HEK293 (cell line): ENCODE results near the gene CEP57L1.

Source experiments
- CTCF ChIA-PET: fragments of 350-600 bp; formaldehyde crosslinking; extraction: SDS; loops from one replicate; lab custom pipeline; 2021; ENCODE audit warnings: antibody characterized with exemption; lab: Yijun Ruan, JAX
- POLR2A ChIA-PET: fragments of 300-600 bp; formaldehyde crosslinking; extraction: SDS; loops from one replicate; lab custom pipeline; 2020; ENCODE audit warnings: antibody characterized with exemption, inconsistent platforms; lab: Yijun Ruan, JAX
- H3K27ac ChIP-seq: fragments of 200-500 bp; sonication (Bioruptor generic); 2 replicates; pipeline ENCODE4 v1.5.1; 2014; ENCODE audit warnings: low read depth, low read length, control low read depth, inconsistent platforms; ENCODE audit errors: extremely low read depth
- H3K36me3 ChIP-seq, 2 experiments: fragments of 200-500 bp in 1 of 2; sonication (Bioruptor generic) in 1 of 2; 1 replicate in 1 of 2; 2 replicates in 1 of 2; pipeline ENCODE4 v1.5.1; 2014 to 2017; ENCODE audit warnings: inconsistent platforms in 2 of 2, low read length in 2 of 2; ENCODE audit not compliant: control insufficient read depth in 2 of 2, insufficient read depth in 1 of 2
- H3K4me1 ChIP-seq: fragments of 200-500 bp; sonication (Bioruptor generic); 2 replicates; pipeline ENCODE4 v1.5.1; 2014; ENCODE audit warnings: mild to moderate bottlenecking, low read length, inconsistent platforms; ENCODE audit not compliant: control insufficient read depth, insufficient read depth
- H3K4me3 ChIP-seq: 2 replicates; pipeline ENCODE4 v1.5.1; 2011; ENCODE audit warnings: low read depth, mild to moderate bottlenecking, control low read depth, low read length, moderate library complexity
- H3K9me3 ChIP-seq: fragments of 200-500 bp; sonication (Bioruptor generic); 2 replicates; pipeline ENCODE4 v1.5.1; 2014; ENCODE audit warnings: low read depth, low read length, inconsistent platforms; ENCODE audit not compliant: control insufficient read depth, insufficient read depth
- ELK4 ChIP-seq: IDR thresholded peaks from 2 replicates; pipeline ENCODE4 v1.6.1; 2011; ENCODE audit warnings: mild to moderate bottlenecking, low read depth, low read length, borderline replicate concordance
- GLI4 ChIP-seq: fragments of 450-650 bp; formaldehyde crosslinking; IDR thresholded peaks from 2 replicates; pipeline ENCODE4 v1.5.1; 2016; ENCODE audit warnings: missing biosample characterization, missing genetic modification characterization
- KLF7 ChIP-seq: fragments of 450-650 bp; formaldehyde crosslinking; IDR thresholded peaks from 2 replicates; pipeline ENCODE4 v1.5.1; 2016; ENCODE audit warnings: missing biosample characterization, missing genetic modification characterization, borderline replicate concordance
- KLF8 ChIP-seq: fragments of 450-650 bp; formaldehyde crosslinking; IDR thresholded peaks from 2 replicates; pipeline ENCODE4 v1.5.1; 2016; ENCODE audit warnings: missing biosample characterization, missing genetic modification characterization
- PRDM6 ChIP-seq: fragments of 450-650 bp; formaldehyde crosslinking; IDR thresholded peaks from 2 replicates; pipeline ENCODE4 v1.5.1; 2017; ENCODE audit warnings: missing biosample characterization, missing genetic modification characterization
- SCRT1 ChIP-seq: fragments of 450-650 bp; formaldehyde crosslinking; IDR thresholded peaks from 2 replicates; pipeline ENCODE4 v1.5.1; 2016; ENCODE audit warnings: missing biosample characterization, missing genetic modification characterization, borderline replicate concordance
- TRIM28 ChIP-seq: IDR thresholded peaks from 2 replicates; pipeline ENCODE4 v1.6.1; 2011; ENCODE audit warnings: low read length, control low read depth, borderline replicate concordance
- ZBTB48 ChIP-seq: fragments of 450-650 bp; formaldehyde crosslinking; IDR thresholded peaks from 2 replicates; pipeline ENCODE4 v1.5.1; 2016; ENCODE audit warnings: missing biosample characterization, missing genetic modification characterization
- ZBTB6 ChIP-seq: fragments of 450-650 bp; formaldehyde crosslinking; IDR thresholded peaks from 2 replicates; pipeline ENCODE4 v1.5.1; 2017; ENCODE audit warnings: missing biosample characterization, missing genetic modification characterization
- ZNF211 ChIP-seq: fragments of 450-650 bp; formaldehyde crosslinking; IDR thresholded peaks from 2 replicates; pipeline ENCODE4 v1.5.1; 2016; ENCODE audit warnings: low read depth, missing biosample characterization, missing genetic modification characterization
- ZNF23 ChIP-seq: fragments of 450-650 bp; formaldehyde crosslinking; IDR thresholded peaks from 2 replicates; pipeline ENCODE4 v1.5.1; 2016; ENCODE audit warnings: missing biosample characterization, missing genetic modification characterization, borderline replicate concordance
- ZNF266 ChIP-seq: fragments of 450-650 bp; formaldehyde crosslinking; IDR thresholded peaks from 2 replicates; pipeline ENCODE4 v1.5.1; 2016; ENCODE audit warnings: missing biosample characterization, missing genetic modification characterization, low read depth
- ZNF280C ChIP-seq: fragments of 450-650 bp; formaldehyde crosslinking; IDR thresholded peaks from 2 replicates; pipeline ENCODE4 v1.5.1; 2016; ENCODE audit warnings: missing biosample characterization, missing genetic modification characterization
- ZNF324 ChIP-seq: fragments of 450-650 bp; formaldehyde crosslinking; IDR thresholded peaks from 2 replicates; pipeline ENCODE4 v1.5.1; 2016; ENCODE audit warnings: missing biosample characterization, missing genetic modification characterization
- ZNF391 ChIP-seq: fragments of 450-650 bp; formaldehyde crosslinking; IDR thresholded peaks from 2 replicates; pipeline ENCODE4 v1.5.1; 2016; ENCODE audit warnings: low read depth, missing biosample characterization, missing genetic modification characterization, borderline replicate concordance
- ZNF433 ChIP-seq: fragments of 450-650 bp; formaldehyde crosslinking; IDR thresholded peaks from 2 replicates; pipeline ENCODE4 v1.5.1; 2016; ENCODE audit warnings: missing biosample characterization, missing genetic modification characterization, low read depth
- ZNF530 ChIP-seq: fragments of 450-650 bp; formaldehyde crosslinking; IDR thresholded peaks from 2 replicates; pipeline ENCODE4 v1.5.1; 2016; ENCODE audit warnings: low read depth, missing biosample characterization, missing genetic modification characterization
- ZNF560 ChIP-seq: fragments of 450-650 bp; formaldehyde crosslinking; IDR thresholded peaks from 2 replicates; pipeline ENCODE4 v1.5.1; 2017; ENCODE audit warnings: missing biosample characterization, missing genetic modification characterization, borderline replicate concordance
- ZNF596 ChIP-seq: fragments of 450-650 bp; IDR thresholded peaks from 2 replicates; pipeline ENCODE4 v1.5.0; 2018; ENCODE audit warnings: missing biosample characterization, mild to moderate bottlenecking, missing genetic modification characterization, moderate library complexity
- ZNF670 ChIP-seq: fragments of 450-650 bp; formaldehyde crosslinking; IDR thresholded peaks from 2 replicates; pipeline ENCODE4 v1.5.1; 2016; ENCODE audit warnings: missing biosample characterization, missing genetic modification characterization, low read depth
- ZNF707 ChIP-seq: fragments of 450-650 bp; formaldehyde crosslinking; IDR thresholded peaks from 2 replicates; pipeline ENCODE4 v1.5.1; 2016; ENCODE audit warnings: missing biosample characterization, missing genetic modification characterization
- ZNF792 ChIP-seq: fragments of 450-650 bp; formaldehyde crosslinking; IDR thresholded peaks from 2 replicates; pipeline ENCODE4 v1.5.1; 2016; ENCODE audit warnings: missing biosample characterization, missing genetic modification characterization

CEP57L1 gene

GRCh38 chr6:109096208-109096607, 901 bp downstream of the CEP57L1 start:
- Histone ChIP-seq H3K4me1 (0 out of 2 replicates have a peak, but pooled peaks cover 3% of the 10 kb centered on the region), H3K27ac (no peak overlapping the region), H3K9me3 (no peaks in the 10 kb centered on the region), H3K36me3 (peaks cover 4 to 10% of the 10 kb centered on the region in 2 experiments; a peak in 1 of 3 replicates), H3K4me3 (peak overlapping the region; percentile 61)
- POLR2A ChIA-PET, result interaction anchor here (2.3 to 2.4 kb wide), 2 partner anchors 87 to 249 kb away, joined by 16 to 27 read pairs; partner anchors contain the start of gene ARMC2
- CTCF ChIA-PET, result interaction anchor here (0.6 kb wide), 1 partner anchor 203 kb away, joined by 3 read pairs; no protein-coding TSS in a partner anchor
- TF ChIP-seq ZNF211 (tag by site-specific recombination) (no peak), ZNF596 (tag by site-specific recombination) (no peak), ZBTB48 (tag by site-specific recombination) (no peak), ZNF560 (tag by site-specific recombination) (no peak), ZNF792 (tag by site-specific recombination) (no peak), TRIM28 (no peak), GLI4 (tag by site-specific recombination) (no peak), ZNF530 (tag by site-specific recombination) (no peak), PRDM6 (tag by site-specific recombination) (no peak), ZNF266 (tag by site-specific recombination) (no peak), ZBTB6 (tag by site-specific recombination) (no peak), ZNF433 (tag by site-specific recombination) (no peak), ZNF23 (no peak), ELK4 (no peak), SCRT1 (no peak), ZNF324 (no peak), ZNF280C (tag by site-specific recombination) (no peak)

- ChIA-PET POLR2A (no interaction called here), CTCF (no interaction called here)
- TF ChIP-seq ZNF670 (no peak), ZNF391 (tag by site-specific recombination) (no peak), KLF8 (no peak), ZNF707 (no peak), KLF7 (no peak)
- Histone ChIP-seq H3K4me3 (no peak overlapping the region), H3K27ac (no peak overlapping the region), H3K4me1 (no peaks in the 10 kb centered on the region), H3K36me3 (peaks cover 4 to 17% of the 10 kb centered on the region in 2 experiments; a peak in 1 of 3 replicates), H3K9me3 (no peaks in the 10 kb centered on the region)
These were observed 2.4 kb downstream of the CEP57L1 start for GRCh38 chr6:109097661-109098060.
